Measurements from ENCODE around the gene DDR2.
A peak's percentile ranks its signal among the peaks of the same experiment; 100 is the strongest.

DDR2 gene

GRCh38 chr1:162626094-162626493 is 6.2 kb upstream of the DDR2 start:
- no peak for DNase-seq (ENCODE audit: extremely low spot score)
- TF ChIP-seq NFRKB (IDR thresholded peaks at IDR 0.05), result no peak
- TF ChIP-seq SUZ12 (IDR thresholded peaks at IDR 0.05), result no peak
- no peak for TF ChIP-seq CTBP1 (IDR thresholded peaks at IDR 0.05; ENCODE audit: borderline replicate concordance)
- TF ChIP-seq FOXM1 (IDR thresholded peaks at IDR 0.05; ENCODE audit: borderline replicate concordance), result no peak
- no peak for TF ChIP-seq SP1 (IDR thresholded peaks at IDR 0.05)
- TF ChIP-seq PKNOX1 (IDR thresholded peaks at IDR 0.05), result no peak
- TF ChIP-seq LEF1 (IDR thresholded peaks at IDR 0.05; ENCODE audit: borderline replicate concordance), result no peak
- no peak for TF ChIP-seq TARDBP (IDR thresholded peaks at IDR 0.05)
- TF ChIP-seq HDGF (IDR thresholded peaks at IDR 0.05; ENCODE audit: borderline replicate concordance), result no peak
- no peak for TF ChIP-seq ARNT (IDR thresholded peaks at IDR 0.05)
- no peak for TF ChIP-seq BHLHE40 (IDR thresholded peaks at IDR 0.05; ENCODE audit: borderline replicate concordance)
- no peak for TF ChIP-seq ELF4 (IDR thresholded peaks at IDR 0.05)
- TF ChIP-seq FOXK2 (IDR thresholded peaks at IDR 0.05), result no peak
- TF ChIP-seq FOXA1 (IDR thresholded peaks at IDR 0.05), result no peak
- no peak for TF ChIP-seq ZNF384 (IDR thresholded peaks at IDR 0.05)
- no peak for TF ChIP-seq L3MBTL2 (conservative IDR thresholded peaks at IDR 0.05)
- ChIA-PET CTCF (no interaction called here), POLR2A (no interaction called here)

GRCh38 chr1:162626761-162627160 is 5.5 kb upstream of the DDR2 start:
- no peak for TF ChIP-seq L3MBTL2 (conservative IDR thresholded peaks at IDR 0.05)
- TF ChIP-seq ARNT (IDR thresholded peaks at IDR 0.05), result no peak
- DNase-seq (ENCODE audit: extremely low spot score), result no peak
- ChIA-PET CTCF (no interaction called here), POLR2A (no interaction called here)

GRCh38 chr1:162627662-162628296 is 4.5 kb upstream of the DDR2 start:
- TF ChIP-seq FOXA1 (IDR thresholded peaks at IDR 0.05) (no peak), BHLHE40 (IDR thresholded peaks at IDR 0.05; ENCODE audit: borderline replicate concordance) (no peak), L3MBTL2 (conservative IDR thresholded peaks at IDR 0.05) (no peak), FOXK2 (IDR thresholded peaks at IDR 0.05) (no peak), SUZ12 (IDR thresholded peaks at IDR 0.05) (no peak), LEF1 (IDR thresholded peaks at IDR 0.05; ENCODE audit: borderline replicate concordance) (no peak), TARDBP (IDR thresholded peaks at IDR 0.05) (no peak), PKNOX1 (IDR thresholded peaks at IDR 0.05) (no peak), HDGF (IDR thresholded peaks at IDR 0.05; ENCODE audit: borderline replicate concordance) (no peak), ARNT (IDR thresholded peaks at IDR 0.05) (no peak), SP1 (IDR thresholded peaks at IDR 0.05) (no peak), ZNF384 (IDR thresholded peaks at IDR 0.05) (no peak), ELF4 (IDR thresholded peaks at IDR 0.05) (no peak), NFRKB (IDR thresholded peaks at IDR 0.05) (no peak), FOXM1 (IDR thresholded peaks at IDR 0.05; ENCODE audit: borderline replicate concordance) (no peak), CTBP1 (IDR thresholded peaks at IDR 0.05; ENCODE audit: borderline replicate concordance) (no peak)
- POLR2A ChIA-PET, result no interaction called here
- CTCF ChIA-PET, result no interaction called here
- DNase-seq (ENCODE audit: extremely low spot score), result peak; percentile 41

GRCh38 chr1:162629077-162629627 is 3.1 kb upstream of the DDR2 start:
- ChIA-PET POLR2A (no interaction called here), CTCF (interaction anchor here (0.9 kb wide), 1 partner anchor 15 kb away, joined by 3 read pairs; no protein-coding TSS in a partner anchor)
- TF ChIP-seq BHLHE40 (IDR thresholded peaks at IDR 0.05; ENCODE audit: borderline replicate concordance) (no peak), ELF4 (IDR thresholded peaks at IDR 0.05) (no peak), PKNOX1 (IDR thresholded peaks at IDR 0.05) (no peak), SUZ12 (IDR thresholded peaks at IDR 0.05) (no peak), FOXK2 (IDR thresholded peaks at IDR 0.05) (no peak), LEF1 (IDR thresholded peaks at IDR 0.05; ENCODE audit: borderline replicate concordance) (no peak), CTBP1 (IDR thresholded peaks at IDR 0.05; ENCODE audit: borderline replicate concordance) (no peak), L3MBTL2 (conservative IDR thresholded peaks at IDR 0.05) (no peak), FOXM1 (IDR thresholded peaks at IDR 0.05; ENCODE audit: borderline replicate concordance) (no peak), ZNF384 (IDR thresholded peaks at IDR 0.05) (no peak), SP1 (IDR thresholded peaks at IDR 0.05) (no peak), TARDBP (IDR thresholded peaks at IDR 0.05) (no peak), FOXA1 (IDR thresholded peaks at IDR 0.05) (no peak), NFRKB (IDR thresholded peaks at IDR 0.05) (no peak), HDGF (IDR thresholded peaks at IDR 0.05; ENCODE audit: borderline replicate concordance) (no peak), ARNT (IDR thresholded peaks at IDR 0.05) (no peak)
- no peak for DNase-seq (ENCODE audit: extremely low spot score)

GRCh38 chr1:162629651-162630050 is 2.6 kb upstream of the DDR2 start:
- CTCF ChIA-PET, result interaction anchor here (0.9 to 1.0 kb wide), 2 partner anchors 16 to 171 kb away, joined by 3 read pairs; no protein-coding TSS in a partner anchor
- POLR2A ChIA-PET, result no interaction called here
- no peak for DNase-seq (ENCODE audit: extremely low spot score)
- TF ChIP-seq HDGF (IDR thresholded peaks at IDR 0.05; ENCODE audit: borderline replicate concordance), result no peak
- no peak for TF ChIP-seq SUZ12 (IDR thresholded peaks at IDR 0.05)
- no peak for TF ChIP-seq LEF1 (IDR thresholded peaks at IDR 0.05; ENCODE audit: borderline replicate concordance)
- no peak for TF ChIP-seq CTBP1 (IDR thresholded peaks at IDR 0.05; ENCODE audit: borderline replicate concordance)
- no peak for TF ChIP-seq SP1 (IDR thresholded peaks at IDR 0.05)
- no peak for TF ChIP-seq BHLHE40 (IDR thresholded peaks at IDR 0.05; ENCODE audit: borderline replicate concordance)
- no peak for TF ChIP-seq ELF4 (IDR thresholded peaks at IDR 0.05)
- TF ChIP-seq TARDBP (IDR thresholded peaks at IDR 0.05), result no peak
- TF ChIP-seq FOXK2 (IDR thresholded peaks at IDR 0.05), result no peak
- TF ChIP-seq NFRKB (IDR thresholded peaks at IDR 0.05), result no peak

Data from HEK293T (cell line).